Mucosa of gallbladder (tissue), 1 donor: Measurements from ENCODE around the gene CLEC3B. TPM values are rescaled to one million over a fixed set of nuclear protein-coding genes. Genes with fewer than 3 reads are reported as not detected.
A peak's percentile ranks its signal among the peaks of the same experiment; 100 is the strongest.
"Not testable (repeated sequence)": the region's sequence is repeated elsewhere in the genome, so short reads cannot be mapped to it uniquely, and the experiment has no call there.

Source experiments
- DNase-seq: peaks from one replicate; pipeline ENCODE4 v3.0.0-alpha.2; 2020; ENCODE audit warnings: low spot score
- total RNA-seq: library from RNA; stranded (reverse); gene quantifications from one replicate; pipeline ENCODE4 v1.2.1, GENCODE V29; 2021
- donor health status: DM: no; HTN: no; CAD: no.

The CLEC3B gene
- total RNA-seq, 1 donor from 2014 or later: 42.9 TPM

- DNase-seq: no peak
These were observed 9.6 kb downstream of the CLEC3B start for GRCh38 chr3:45035441-45036301.

- peak; percentile 96 for DNase-seq
These were observed 11.8 kb downstream of the CLEC3B start for GRCh38 chr3:45037720-45038455.

GRCh38 chr3:45041666-45042065, 15.6 kb downstream of the CLEC3B start:
- DNase-seq: no peak

- DNase-seq: no peak
These were observed 16.1 kb downstream of the CLEC3B start for GRCh38 chr3:45042162-45042561.

GRCh38 chr3:45043728-45044299, 17.7 kb downstream of the CLEC3B start:
- DNase-seq: no peak

GRCh38 chr3:45048244-45048643, 22.1 kb downstream of the CLEC3B start:
- DNase-seq: no peak

- no peak for DNase-seq
These were observed 23.7 kb downstream of the CLEC3B start for GRCh38 chr3:45049807-45050206.

GRCh38 chr3:45051685-45052084, 25.6 kb downstream of the CLEC3B start:
- DNase-seq: no peak

GRCh38 chr3:45053805-45054195, 27.7 kb downstream of the CLEC3B start:
- not testable (repeated sequence) for DNase-seq

- DNase-seq: no peak
These were observed 28.2 kb downstream of the CLEC3B start for GRCh38 chr3:45054196-45054857.

- no peak for DNase-seq
These were observed 28.9 kb downstream of the CLEC3B start for GRCh38 chr3:45055032-45055410.

GRCh38 chr3:45055411-45056143, 29.5 kb downstream of the CLEC3B start:
- DNase-seq: no peak

- DNase-seq: no peak
These were observed 30.7 kb downstream of the CLEC3B start for GRCh38 chr3:45056608-45057301.

- no peak for DNase-seq
These were observed 31.5 kb downstream of the CLEC3B start for GRCh38 chr3:45057557-45057956.

- no peak for DNase-seq
These were observed 33.0 kb downstream of the CLEC3B start for GRCh38 chr3:45059132-45059531.

- no peak for DNase-seq
These were observed 34.2 kb downstream of the CLEC3B start for GRCh38 chr3:45060165-45060892.

- DNase-seq: no peak
These were observed 36.6 kb downstream of the CLEC3B start for GRCh38 chr3:45062697-45063070.

- no peak for DNase-seq
These were observed 38.6 kb downstream of the CLEC3B start for GRCh38 chr3:45064512-45065372.

- DNase-seq: no peak
These were observed 39.2 kb downstream of the CLEC3B start for GRCh38 chr3:45065373-45065720.
